ENCODE results near the gene TIMM10B.

The TIMM10B gene, protein sequence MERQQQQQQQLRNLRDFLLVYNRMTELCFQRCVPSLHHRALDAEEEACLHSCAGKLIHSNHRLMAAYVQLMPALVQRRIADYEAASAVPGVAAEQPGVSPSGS

DNA sequence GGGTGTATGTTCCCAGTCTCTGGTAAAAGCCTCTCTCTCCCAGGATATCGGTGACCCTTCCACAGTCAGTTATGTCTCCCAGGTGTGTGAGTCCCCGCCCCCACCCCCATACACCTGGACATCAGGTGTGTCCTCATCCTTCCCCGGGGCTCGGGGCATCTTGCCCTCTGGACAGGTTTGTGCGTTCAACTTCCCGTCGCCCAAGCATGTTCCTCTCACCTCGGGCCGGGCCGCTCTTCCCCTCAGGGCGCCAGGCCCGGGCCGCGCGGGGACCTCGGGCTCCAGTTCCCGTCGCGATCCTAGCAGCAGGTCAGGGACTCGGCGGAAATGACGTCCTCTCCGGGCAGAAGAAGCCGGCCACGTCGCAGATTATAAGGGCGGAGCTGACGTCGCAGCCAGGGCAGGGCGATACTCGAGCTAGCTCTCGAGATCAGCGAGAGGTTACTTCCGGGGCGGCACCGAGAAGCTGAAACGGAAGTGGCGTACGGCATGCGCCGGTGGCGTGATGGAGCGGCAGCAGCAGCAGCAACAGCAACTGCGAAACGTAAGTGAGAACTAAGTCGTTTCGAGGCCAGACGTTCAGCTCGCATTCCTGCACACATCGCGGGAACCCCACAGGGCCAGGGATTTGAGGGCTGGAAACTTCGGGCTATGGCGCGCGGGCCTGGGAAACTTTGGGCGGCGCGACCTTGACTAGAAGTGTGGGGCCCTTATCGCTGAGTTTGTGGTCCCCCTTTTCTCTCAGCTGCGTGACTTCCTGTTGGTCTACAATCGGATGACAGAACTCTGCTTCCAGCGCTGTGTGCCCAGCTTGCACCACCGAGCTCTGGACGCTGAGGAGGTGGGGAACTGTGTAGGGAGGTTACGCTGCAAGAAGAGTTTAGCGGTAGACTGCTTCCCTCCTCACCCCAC lies at the start of gene TIMM10B, which contains the start of gene ARFIP2:
Gene TIMM10B (plus strand): TSS at position 490 of the 912 bp plus-strand sequence. CDS start 16 bp downstream, at position 506.
Gene ARFIP2 (minus strand): TSS at position 320 of the 912 bp plus-strand sequence. CDS start 910 bp downstream, outside the sequence.
- H3K4me3 ChIP-seq: peak within 1 kb of the TSS; percentile 77
- H3K36me3 ChIP-seq (replicated peaks): peaks cover 74% of the 10 kb centered on the region
- H3K27me3 ChIP-seq (ENCODE audit: low read depth): no peaks in the 10 kb centered on the region
- DNase-seq (ENCODE audit: low spot score in 2 of 2): peak; percentile 94 to 99
- peaks cover 5% of the 10 kb centered on the region; the same call in 1 of the 2 replicates for H3K4me1 ChIP-seq
- no peaks in the 10 kb centered on the region for H3K9me3 ChIP-seq
- in situ Hi-C loops (cut with MboI; ENCODE audit: low sequenced_read_pairs): no loop called here

DNA sequence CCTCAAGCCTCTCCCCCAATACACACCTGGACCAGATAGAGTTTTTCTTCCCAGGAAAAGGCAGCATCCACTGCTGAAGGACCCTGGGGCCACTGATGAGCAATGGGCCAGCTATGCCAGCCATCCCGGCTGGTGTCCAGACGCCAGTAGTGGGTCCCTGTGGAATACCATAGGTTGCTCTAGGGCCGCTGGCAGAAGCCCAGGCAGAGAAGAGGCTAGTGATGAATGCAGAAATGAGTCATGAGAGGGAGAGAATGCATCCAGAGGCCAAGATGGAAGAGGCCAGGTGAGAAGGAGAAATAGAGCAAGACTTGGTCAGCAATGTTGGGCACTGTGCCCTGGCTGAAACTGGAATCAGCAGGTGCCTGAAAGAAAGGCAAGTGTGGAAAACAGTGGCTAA lies 49.4 kb upstream of the TIMM10B start:
- in situ Hi-C loops (cut with MboI; ENCODE audit: low sequenced_read_pairs): no loop called here
- no peaks in the 10 kb centered on the region for H3K27me3 ChIP-seq (ENCODE audit: low read depth)
- no peak for DNase-seq (ENCODE audit: low spot score in 2 of 2)
- H3K4me3 ChIP-seq: no peak overlapping the region
- no peaks in the 10 kb centered on the region for H3K9me3 ChIP-seq
- H3K36me3 ChIP-seq (replicated peaks): no peaks in the 10 kb centered on the region
- no peaks in the 10 kb centered on the region for H3K4me1 ChIP-seq

DNA sequence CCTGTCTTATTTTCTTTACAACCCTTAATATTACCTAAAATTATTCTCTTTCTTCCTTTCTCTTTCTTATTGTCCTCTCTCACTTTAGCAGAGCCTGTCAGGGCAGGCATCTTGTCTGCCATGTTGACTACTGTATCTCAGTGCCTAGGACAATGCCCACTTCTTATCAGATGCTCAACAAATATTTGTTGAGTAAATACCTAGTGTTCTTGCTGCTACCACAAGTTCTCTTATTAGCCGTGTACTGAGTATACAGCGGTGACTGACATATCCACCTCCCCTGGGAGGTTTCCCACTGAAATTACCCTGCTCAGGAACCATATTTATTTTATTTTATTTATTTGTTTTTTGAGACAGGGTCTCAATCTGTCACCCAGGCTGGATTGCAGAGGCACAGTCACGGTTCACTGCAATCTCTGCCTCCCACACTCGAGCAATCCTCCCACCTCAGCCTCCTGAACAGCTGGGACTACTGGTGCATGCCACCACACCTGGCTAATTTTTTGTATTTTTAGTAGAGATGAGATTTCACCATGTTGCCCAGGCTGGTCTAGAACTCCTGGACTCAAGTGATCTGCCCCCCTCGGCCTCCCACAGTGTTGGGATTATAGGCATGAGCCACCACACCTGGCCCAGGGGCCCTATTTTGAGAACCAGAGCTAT lies 47.2 kb upstream of the TIMM10B start:
- Histone ChIP-seq H3K9me3 (no peaks in the 10 kb centered on the region), H3K4me1 (no peaks in the 10 kb centered on the region), H3K27me3 (ENCODE audit: low read depth) (no peaks in the 10 kb centered on the region), H3K36me3 (replicated peaks) (no peaks in the 10 kb centered on the region), H3K4me3 (no peak overlapping the region)
- in situ Hi-C loops (cut with MboI; ENCODE audit: low sequenced_read_pairs): no loop called here
- no peak for DNase-seq (ENCODE audit: low spot score in 2 of 2)

DNA sequence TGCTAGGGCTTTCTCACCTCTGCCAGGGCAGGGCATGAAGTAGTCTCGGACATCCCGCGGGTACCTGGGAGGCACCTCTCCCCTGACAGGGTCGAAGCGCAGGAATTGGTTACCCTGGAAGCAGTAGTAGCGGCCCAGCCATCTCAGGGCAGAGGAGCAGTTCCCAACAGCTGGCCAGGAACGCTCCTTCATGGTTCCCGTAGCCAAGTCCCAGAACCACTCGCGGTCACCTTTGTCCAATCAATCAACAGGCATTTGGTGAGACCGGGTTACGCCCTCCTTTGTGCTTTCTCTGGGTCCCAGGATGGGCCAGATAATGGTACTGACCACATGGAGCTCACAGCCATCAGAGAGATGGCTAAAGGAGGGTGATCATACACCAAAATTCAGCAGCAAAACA lies 43.9 kb upstream of the TIMM10B start:
- H3K4me3 ChIP-seq: no peak overlapping the region
- H3K27me3 ChIP-seq (ENCODE audit: low read depth): no peaks in the 10 kb centered on the region
- DNase-seq (ENCODE audit: low spot score in 2 of 2): no peak
- no peaks in the 10 kb centered on the region for H3K9me3 ChIP-seq
- H3K4me1 ChIP-seq: no peaks in the 10 kb centered on the region
- in situ Hi-C loops (cut with MboI; ENCODE audit: low sequenced_read_pairs): no loop called here
- no peaks in the 10 kb centered on the region for H3K36me3 ChIP-seq (replicated peaks)

DNA sequence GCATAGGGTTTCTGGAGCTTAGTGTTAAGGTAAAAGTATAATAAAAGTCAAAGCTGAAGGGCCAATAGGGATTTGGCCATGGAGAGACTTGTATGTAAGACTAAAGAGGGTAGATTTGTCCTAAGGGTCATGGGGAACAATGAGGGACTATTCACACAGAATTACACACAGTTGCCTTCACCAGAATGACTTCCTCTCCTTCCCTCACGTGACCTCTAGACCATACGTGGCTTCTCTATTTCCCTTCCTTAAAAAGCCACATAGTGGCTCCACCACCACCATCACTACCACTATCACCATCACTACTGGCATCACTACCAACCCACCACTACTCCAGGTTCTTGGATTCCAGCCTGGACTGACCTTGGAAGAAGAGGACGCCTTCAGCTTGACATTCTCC lies 43.3 kb upstream of the TIMM10B start:
- Histone ChIP-seq H3K4me1 (no peaks in the 10 kb centered on the region), H3K36me3 (replicated peaks) (no peaks in the 10 kb centered on the region), H3K4me3 (no peak overlapping the region), H3K9me3 (no peaks in the 10 kb centered on the region), H3K27me3 (ENCODE audit: low read depth) (no peaks in the 10 kb centered on the region)
- in situ Hi-C loops (cut with MboI; ENCODE audit: low sequenced_read_pairs): no loop called here
- no peak for DNase-seq (ENCODE audit: low spot score in 2 of 2)

DNA sequence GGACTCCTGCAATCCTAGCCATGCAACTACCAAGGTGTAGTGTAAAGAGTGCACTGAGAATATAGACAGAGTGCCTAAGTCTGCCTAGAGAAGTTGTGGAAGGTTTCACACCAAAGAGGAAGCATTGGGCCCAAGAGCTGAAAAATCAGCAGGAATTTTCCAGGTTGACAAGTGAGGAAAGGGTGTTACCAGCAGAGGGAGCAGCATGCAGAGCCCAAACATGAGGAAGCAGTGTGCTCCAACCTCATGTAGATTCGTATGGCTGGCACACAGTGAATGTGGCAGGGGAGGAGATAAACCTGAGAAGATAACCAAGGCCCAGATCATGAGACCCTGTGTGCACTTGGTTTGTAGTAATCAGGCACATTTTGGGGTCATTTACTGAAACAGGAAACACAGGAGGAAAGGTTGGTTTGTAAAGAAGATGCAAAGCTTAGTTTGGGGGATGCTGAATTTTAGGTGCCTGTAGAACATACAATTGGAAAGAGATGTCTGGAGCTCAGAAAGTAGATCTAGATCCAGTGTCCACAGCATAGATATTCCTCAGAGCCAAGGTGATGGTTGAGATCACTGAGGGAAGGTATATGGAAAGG lies 42.2 kb upstream of the TIMM10B start:
- in situ Hi-C loops (cut with MboI; ENCODE audit: low sequenced_read_pairs): no loop called here
- no peak overlapping the region for H3K4me3 ChIP-seq
- H3K9me3 ChIP-seq: no peaks in the 10 kb centered on the region
- peak; percentile 39 to 63 for DNase-seq (ENCODE audit: low spot score in 2 of 2)
- H3K36me3 ChIP-seq (replicated peaks): no peaks in the 10 kb centered on the region
- no peaks in the 10 kb centered on the region for H3K27me3 ChIP-seq (ENCODE audit: low read depth)
- H3K4me1 ChIP-seq: no peaks in the 10 kb centered on the region

DNA sequence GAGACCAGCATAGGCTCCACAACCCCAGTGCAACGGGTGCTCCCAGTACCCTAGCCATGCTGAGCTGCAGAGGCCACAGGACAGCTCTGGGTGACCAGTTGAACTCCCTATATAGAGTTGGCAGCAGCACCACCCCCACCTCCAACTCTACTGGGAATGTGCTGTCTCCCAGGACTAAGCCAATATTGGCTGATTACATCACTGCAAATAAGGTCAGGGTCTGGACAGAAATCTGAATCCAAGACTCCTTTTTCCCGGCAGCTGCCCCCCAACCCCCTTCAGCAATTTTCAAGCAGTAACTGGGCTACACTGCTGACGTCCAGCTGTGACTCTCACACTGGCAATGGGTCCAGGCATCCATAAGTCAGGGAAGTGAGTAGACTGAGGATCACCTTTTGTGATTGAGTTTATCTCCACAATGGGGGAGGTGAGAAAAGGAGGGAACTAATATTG lies 40.4 kb upstream of the TIMM10B start, which contains the start of gene HPX:
Gene HPX (minus strand): TSS at position 82 of the 453 bp plus-strand sequence. CDS start 24 bp downstream, at position 58.
- H3K27me3 ChIP-seq (ENCODE audit: low read depth): no peaks in the 10 kb centered on the region
- H3K9me3 ChIP-seq: no peaks in the 10 kb centered on the region
- no peak within 1 kb of the TSS for H3K4me3 ChIP-seq
- H3K36me3 ChIP-seq (replicated peaks): no peaks in the 10 kb centered on the region
- H3K4me1 ChIP-seq: no peaks in the 10 kb centered on the region
- in situ Hi-C loops (cut with MboI; ENCODE audit: low sequenced_read_pairs): no loop called here
- DNase-seq (ENCODE audit: low spot score in 2 of 2): no peak

DNA sequence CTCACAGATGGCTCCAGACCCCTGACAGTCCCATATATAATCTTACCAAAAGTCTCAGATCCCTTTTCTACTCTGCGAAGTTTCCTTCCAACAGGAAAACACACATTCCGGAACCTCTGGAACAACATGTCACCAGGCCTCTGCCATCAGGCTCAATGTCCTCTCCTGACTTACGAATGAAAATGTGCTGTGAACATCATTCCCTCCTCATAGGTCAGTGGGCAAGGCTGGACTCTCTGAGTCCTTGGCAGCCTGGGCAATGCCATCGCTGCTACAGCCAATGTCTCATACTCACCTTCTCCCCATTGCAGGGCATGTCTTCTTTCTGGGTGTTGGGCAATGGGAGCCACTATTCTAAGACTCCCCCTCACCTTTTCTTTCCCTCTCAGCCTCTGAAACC lies 38.9 kb upstream of the TIMM10B start:
- DNase-seq (ENCODE audit: low spot score in 2 of 2): no peak
- in situ Hi-C loops (cut with MboI; ENCODE audit: low sequenced_read_pairs): no loop called here
- H3K4me3 ChIP-seq: no peak overlapping the region
- H3K27me3 ChIP-seq (ENCODE audit: low read depth): no peaks in the 10 kb centered on the region
- H3K36me3 ChIP-seq (replicated peaks): no peaks in the 10 kb centered on the region
- H3K9me3 ChIP-seq: no peaks in the 10 kb centered on the region
- H3K4me1 ChIP-seq: no peaks in the 10 kb centered on the region

DNA sequence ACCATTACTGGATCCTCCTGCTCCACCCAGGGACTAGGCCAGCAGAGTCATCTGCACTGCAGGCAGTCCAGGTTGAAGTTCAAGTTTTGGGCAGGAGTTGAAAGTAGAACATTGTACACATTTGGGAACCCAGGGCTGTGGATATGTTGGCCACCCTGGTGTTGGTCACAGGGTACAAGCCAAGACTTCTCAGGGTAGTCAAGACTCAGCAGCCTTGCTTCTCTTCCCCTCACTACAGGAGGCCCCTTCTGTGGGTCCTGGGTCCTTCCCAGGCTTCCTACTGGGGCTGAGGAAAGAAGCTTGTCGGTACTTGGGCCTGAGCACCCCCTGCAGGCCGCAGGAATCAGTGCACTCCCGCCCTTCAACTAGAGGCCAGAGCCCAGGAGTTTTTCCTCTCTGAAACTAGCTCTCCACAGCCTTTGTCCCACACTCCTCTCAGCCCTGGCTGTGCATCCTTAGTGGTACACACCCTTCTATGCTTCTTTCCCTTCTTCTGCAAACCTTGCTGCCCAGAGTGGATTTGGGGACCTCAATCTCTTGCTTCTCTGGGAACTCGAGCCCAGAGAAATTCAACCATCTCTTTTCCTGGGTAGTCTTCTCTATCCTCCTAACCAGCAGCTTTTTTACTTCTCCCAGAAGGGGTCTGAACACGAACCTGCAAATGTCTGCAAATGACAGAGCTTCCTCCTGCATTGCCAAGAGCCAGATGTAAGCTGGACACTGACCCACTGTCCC lies 37.9 kb upstream of the TIMM10B start:
- Histone ChIP-seq H3K27me3 (ENCODE audit: low read depth) (no peaks in the 10 kb centered on the region), H3K4me3 (no peak overlapping the region), H3K36me3 (replicated peaks) (no peaks in the 10 kb centered on the region), H3K9me3 (no peaks in the 10 kb centered on the region), H3K4me1 (no peaks in the 10 kb centered on the region)
- in situ Hi-C loops (cut with MboI; ENCODE audit: low sequenced_read_pairs): no loop called here
- DNase-seq (ENCODE audit: low spot score in 2 of 2): peak; percentile 43 to 73

DNA sequence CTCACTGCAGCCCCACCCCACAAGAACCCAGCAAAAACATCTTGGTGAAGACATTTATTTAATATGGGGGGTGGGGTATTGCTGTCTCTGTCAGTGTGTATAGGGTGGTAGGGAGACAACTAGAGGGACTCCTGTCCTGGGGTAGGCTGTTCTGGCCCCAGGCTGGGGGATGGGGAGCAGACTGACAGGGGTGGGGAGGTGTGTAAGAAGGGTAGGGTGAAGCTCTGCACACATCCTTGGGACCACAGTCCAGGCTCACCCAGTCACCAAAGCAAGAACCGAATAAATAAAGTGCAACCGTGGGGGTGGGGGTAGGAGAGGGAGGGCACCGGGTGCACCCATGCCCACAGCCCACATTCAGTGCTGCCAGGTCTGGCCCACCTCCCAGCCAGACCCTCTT lies 32.7 kb upstream of the TIMM10B start:
- Histone ChIP-seq H3K4me1 (no peaks in the 10 kb centered on the region), H3K9me3 (no peaks in the 10 kb centered on the region), H3K27me3 (ENCODE audit: low read depth) (no peaks in the 10 kb centered on the region), H3K4me3 (no peak overlapping the region), H3K36me3 (replicated peaks) (peaks cover 10% of the 10 kb centered on the region)
- no peak for DNase-seq (ENCODE audit: low spot score in 2 of 2)
- in situ Hi-C loops (cut with MboI; ENCODE audit: low sequenced_read_pairs): no loop called here

DNA sequence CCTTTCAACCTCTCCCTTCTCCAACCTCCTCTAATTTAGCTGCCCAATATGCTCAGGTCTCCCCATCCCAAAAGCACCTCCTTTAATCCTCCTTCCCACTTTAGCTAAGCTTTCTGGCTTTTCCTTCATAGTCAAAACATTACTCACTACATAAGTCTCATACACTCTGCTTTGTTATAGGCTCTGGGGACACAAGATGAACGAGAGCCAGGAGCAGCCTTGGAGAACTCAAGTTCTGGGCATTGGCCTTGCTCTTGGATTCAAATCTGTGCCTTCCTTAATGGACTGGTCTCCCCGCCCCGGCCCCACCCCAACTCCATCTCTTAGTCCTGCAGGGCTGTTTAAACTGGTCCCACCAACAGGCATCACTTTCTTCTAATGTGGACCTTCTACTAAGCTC lies 29.1 kb upstream of the TIMM10B start:
- no peaks in the 10 kb centered on the region for H3K27me3 ChIP-seq (ENCODE audit: low read depth)
- H3K36me3 ChIP-seq (replicated peaks): peaks cover 21% of the 10 kb centered on the region
- no peaks in the 10 kb centered on the region for H3K4me1 ChIP-seq
- H3K9me3 ChIP-seq: no peaks in the 10 kb centered on the region
- DNase-seq (ENCODE audit: low spot score in 2 of 2): no peak
- no peak overlapping the region for H3K4me3 ChIP-seq
- in situ Hi-C loops (cut with MboI; ENCODE audit: low sequenced_read_pairs): no loop called here

DNA sequence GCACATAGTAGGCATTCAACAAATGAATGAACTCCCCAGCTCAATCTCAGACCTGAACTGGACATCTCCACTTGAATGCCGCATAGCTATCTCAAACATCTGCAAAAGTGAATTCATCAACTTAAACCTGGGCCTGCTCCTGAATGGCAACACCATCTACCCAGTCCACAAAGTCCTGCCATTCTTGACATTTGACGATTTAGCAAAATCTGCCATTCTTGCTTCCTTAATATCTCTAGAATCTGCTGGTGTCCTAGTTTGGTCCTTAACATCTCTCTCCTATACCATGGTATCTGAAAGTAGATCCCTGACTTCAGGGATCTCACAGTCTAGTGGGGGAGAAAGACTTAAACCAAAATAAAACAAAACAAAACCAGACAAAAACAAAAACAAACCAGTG lies 28.1 kb upstream of the TIMM10B start:
- no peak overlapping the region for H3K4me3 ChIP-seq
- H3K4me1 ChIP-seq: no peaks in the 10 kb centered on the region
- DNase-seq (ENCODE audit: low spot score in 2 of 2): no peak
- in situ Hi-C loops (cut with MboI; ENCODE audit: low sequenced_read_pairs): no loop called here
- peaks cover 21% of the 10 kb centered on the region for H3K36me3 ChIP-seq (replicated peaks)
- no peaks in the 10 kb centered on the region for H3K27me3 ChIP-seq (ENCODE audit: low read depth)
- H3K9me3 ChIP-seq: no peaks in the 10 kb centered on the region

DNA sequence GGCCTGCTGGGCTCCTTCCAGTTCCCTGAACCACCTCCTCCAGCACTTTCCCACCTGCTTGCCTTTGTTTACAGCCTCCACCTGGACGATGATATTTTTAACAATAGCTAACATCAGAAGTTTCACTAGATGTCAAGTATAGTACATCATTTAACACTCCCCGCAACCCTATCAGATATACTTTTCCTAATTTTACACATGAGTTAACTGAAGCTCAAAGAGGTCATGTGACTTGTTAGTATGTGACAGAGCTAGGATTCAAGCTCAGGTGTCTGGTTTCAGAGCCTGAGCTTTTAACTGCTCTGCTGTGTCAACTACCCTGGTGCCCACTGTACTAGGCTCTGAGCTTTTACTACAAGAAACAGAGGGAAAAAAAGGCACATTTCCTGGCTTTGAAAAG lies 26.2 kb upstream of the TIMM10B start:
- Histone ChIP-seq H3K36me3 (replicated peaks) (peaks cover 19% of the 10 kb centered on the region), H3K4me3 (no peak overlapping the region), H3K27me3 (ENCODE audit: low read depth) (no peaks in the 10 kb centered on the region), H3K4me1 (no peaks in the 10 kb centered on the region), H3K9me3 (no peaks in the 10 kb centered on the region)
- no peak for DNase-seq (ENCODE audit: low spot score in 2 of 2)
- in situ Hi-C loops (cut with MboI; ENCODE audit: low sequenced_read_pairs): no loop called here

Data from HAP-1 (cell line).